AML-193 (cell line): ENCODE results near the gene PKN1.
"Not testable (repeated sequence)": the region's sequence is repeated elsewhere in the genome, so short reads cannot be mapped to it uniquely, and the experiment has no call there.

Experiments
- DNase-seq, 2 experiments: peaks; one replicate each; lab custom pipeline; 2025; lab: John Stamatoyannopoulos, UW

Gene PKN1

GRCh38 chr19:14432791-14433553, at the start of gene PKN1:
Gene PKN1 (plus strand): TSS chr19:14433306. CDS start chr19:14433522, 216 bp downstream.
- peak in 1 of 2 experiments; percentile 15 for DNase-seq

- peak; percentile 81 to 87 for DNase-seq
Measured at GRCh38 chr19:14383661-14384555, 49.2 kb upstream of the PKN1 start.

- DNase-seq: no peak
Measured at GRCh38 chr19:14385492-14385891, 47.6 kb upstream of the PKN1 start.

- no peak for DNase-seq
Measured at GRCh38 chr19:14390548-14390947, 42.6 kb upstream of the PKN1 start.

GRCh38 chr19:14391156-14391821, 41.8 kb upstream of the PKN1 start:
- DNase-seq: no peak

GRCh38 chr19:14393329-14393728, 39.8 kb upstream of the PKN1 start:
- DNase-seq: no peak

- DNase-seq: no peak
Measured at GRCh38 chr19:14394167-14394566, 38.9 kb upstream of the PKN1 start.

GRCh38 chr19:14395262-14395661, 37.8 kb upstream of the PKN1 start:
- no peak for DNase-seq

GRCh38 chr19:14395710-14396336, 37.3 kb upstream of the PKN1 start:
- DNase-seq: no peak

- not testable (repeated sequence) for DNase-seq
Measured at GRCh38 chr19:14396730-14397129, 36.4 kb upstream of the PKN1 start.

GRCh38 chr19:14397168-14397567, 35.9 kb upstream of the PKN1 start:
- DNase-seq: not testable (repeated sequence)

GRCh38 chr19:14400951-14401431, 32.1 kb upstream of the PKN1 start:
- DNase-seq: no peak

GRCh38 chr19:14401468-14402195, 31.5 kb upstream of the PKN1 start:
- no peak for DNase-seq

GRCh38 chr19:14402332-14403144, 30.6 kb upstream of the PKN1 start:
- no peak for DNase-seq

- not testable (repeated sequence) for DNase-seq
Measured at GRCh38 chr19:14403145-14403930, 29.8 kb upstream of the PKN1 start.

- no peak for DNase-seq
Measured at GRCh38 chr19:14404312-14404711, 28.8 kb upstream of the PKN1 start.

GRCh38 chr19:14405380-14405757, 27.7 kb upstream of the PKN1 start:
- no peak for DNase-seq

- peak; percentile 42 to 55 for DNase-seq
Measured at GRCh38 chr19:14405758-14406644, 27.1 kb upstream of the PKN1 start.
